ENCODE measurements around the gene TBC1D8B.
"Not testable (repeated sequence)": the region's sequence is repeated elsewhere in the genome, so short reads cannot be mapped to it uniquely, and the experiment has no call there.

TBC1D8B gene

GRCh38 chrX:106802388-106803275 is at the start of gene TBC1D8B:
TSS of gene TBC1D8B (plus strand) at chrX:106802673. CDS start at chrX:106802854, 181 bp downstream.
- peak; percentile 69 for DNase-seq

GRCh38 chrX:106769288-106769687 is 33.2 kb upstream of the TBC1D8B start:
- DNase-seq = not testable (repeated sequence)

GRCh38 chrX:106774981-106775380 is 27.5 kb upstream of the TBC1D8B start:
- DNase-seq = no peak

- DNase-seq = no peak
Observed at GRCh38 chrX:106780264-106780663, 22.2 kb upstream of the TBC1D8B start.

GRCh38 chrX:106780664-106781377 is 21.7 kb upstream of the TBC1D8B start:
- no peak for DNase-seq

GRCh38 chrX:106783716-106784115 is 18.8 kb upstream of the TBC1D8B start:
- no peak for DNase-seq

GRCh38 chrX:106791495-106791894 is 11.0 kb upstream of the TBC1D8B start:
- no peak for DNase-seq

GRCh38 chrX:106802063-106802387 is 448 bp upstream of the TBC1D8B start:
- no peak for DNase-seq

GRCh38 chrX:106811131-106811910 is 8.8 kb downstream of the TBC1D8B start:
- no peak for DNase-seq

GRCh38 chrX:106812930-106813329 is 10.5 kb downstream of the TBC1D8B start:
- DNase-seq = not testable (repeated sequence)

- DNase-seq = not testable (repeated sequence)
Observed at GRCh38 chrX:106814093-106814492, 11.6 kb downstream of the TBC1D8B start.

GRCh38 chrX:106862972-106863688 is 60.7 kb downstream of the TBC1D8B start:
- DNase-seq = peak; percentile 0

- DNase-seq = no peak
Observed at GRCh38 chrX:106863697-106864096, 61.2 kb downstream of the TBC1D8B start.

GRCh38 chrX:106872796-106873195 is 70.3 kb downstream of the TBC1D8B start:
- not testable (repeated sequence) for DNase-seq

- no peak for DNase-seq
Observed at GRCh38 chrX:106874075-106874474, 71.6 kb downstream of the TBC1D8B start.

GRCh38 chrX:106875151-106875550 is 72.7 kb downstream of the TBC1D8B start:
- no peak for DNase-seq

- DNase-seq = no peak
Observed at GRCh38 chrX:106889468-106889867, 87.0 kb downstream of the TBC1D8B start.

- DNase-seq = no peak
Observed at GRCh38 chrX:106891762-106892460, 89.4 kb downstream of the TBC1D8B start.

GRCh38 chrX:106894392-106894909 is 92.0 kb downstream of the TBC1D8B start:
- DNase-seq = peak; percentile 16

GRCh38 chrX:106894978-106895452 is 92.5 kb downstream of the TBC1D8B start:
- no peak for DNase-seq

GRCh38 chrX:106897259-106897658 is 94.8 kb downstream of the TBC1D8B start:
- no peak for DNase-seq

GRCh38 chrX:106898462-106898861 is 96.0 kb downstream of the TBC1D8B start:
- peak; percentile 6 for DNase-seq

All from NCI-H510A (cell line).